Ramos (cell line): Measurements from ENCODE around the gene ABCE1.
"Not testable (repeated sequence)": the region's sequence is repeated elsewhere in the genome, so short reads cannot be mapped to it uniquely, and the experiment has no call there.

Experiments used
- in situ Hi-C: fragments of 300-500 bp; cut with MboI; formaldehyde crosslinking; loops from one replicate; pipeline ENCODE4 v1.14.3; 2022; ENCODE audit warnings: low sequenced_read_pairs; ENCODE audit not compliant: unreplicated experiment

ABCE1 gene

DNA sequence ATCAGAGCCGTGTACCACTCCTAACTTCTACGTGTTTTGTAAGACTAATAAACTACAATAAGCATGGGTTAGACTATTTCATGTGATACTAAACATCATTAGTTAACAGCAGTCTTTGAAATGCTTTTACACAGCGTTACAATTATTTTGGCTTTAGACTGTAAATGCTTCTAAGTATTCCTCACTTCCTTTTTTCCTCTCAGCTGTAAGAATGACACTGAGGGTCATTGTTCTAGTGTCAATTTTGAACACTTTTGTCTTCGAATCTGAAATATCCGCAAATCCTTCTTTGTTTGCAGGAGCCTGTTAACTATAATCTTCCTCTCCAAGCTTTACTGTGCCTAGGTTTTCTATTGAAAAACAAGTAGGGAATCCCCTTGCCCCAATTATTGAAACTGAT, 1.5 kb downstream of the ABCE1 start:
- in situ Hi-C loops, result no loop called here

- in situ Hi-C loops, result no loop called here
Observed at GRCh38 chr4:145101091-145101490, 3.0 kb downstream of the ABCE1 start.

- in situ Hi-C loops, result no loop called here
Observed at GRCh38 chr4:145102619-145103018, 4.5 kb downstream of the ABCE1 start.

DNA sequence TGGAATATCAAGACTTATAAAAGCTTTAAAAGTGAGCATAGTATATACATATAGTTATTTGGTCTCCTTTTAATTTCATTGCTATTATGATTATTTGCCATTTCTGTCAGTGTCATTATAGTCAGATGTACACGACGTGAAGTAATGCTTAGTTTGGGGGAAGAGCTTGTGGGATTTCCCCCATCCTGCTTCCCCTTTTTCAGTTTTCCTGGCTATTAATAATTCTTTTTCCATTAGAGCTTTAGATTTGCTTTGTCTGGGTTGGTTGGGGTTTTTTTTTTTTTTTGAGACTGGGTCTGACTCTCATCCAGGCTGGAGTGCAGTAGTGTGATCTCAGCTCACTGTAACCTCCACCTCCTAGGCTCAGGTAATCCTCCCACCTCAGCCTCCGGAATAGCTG, 5.4 kb downstream of the ABCE1 start:
- in situ Hi-C loops, result no loop called here

- in situ Hi-C loops, result no loop called here
Observed at GRCh38 chr4:145107126-145107525, 9.0 kb downstream of the ABCE1 start.

DNA sequence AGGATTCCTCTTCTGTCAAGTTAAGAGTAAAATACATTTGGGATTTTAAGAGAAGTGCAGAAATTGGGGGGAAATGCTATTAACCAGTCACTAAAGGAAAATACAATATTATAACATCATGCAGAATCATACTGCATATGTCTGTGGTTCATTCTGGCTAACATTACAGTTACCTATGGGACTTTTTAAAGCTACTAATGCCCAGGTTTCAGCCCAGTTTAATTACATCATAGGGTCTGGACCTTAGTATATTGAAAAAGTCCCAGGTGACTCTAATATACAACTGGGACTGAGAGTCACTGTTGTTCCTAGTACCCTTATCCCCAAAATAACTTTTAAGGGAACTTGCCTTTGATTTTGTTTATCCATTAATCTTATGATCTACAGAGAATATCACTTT, 10.0 kb downstream of the ABCE1 start:
- in situ Hi-C loops, result no loop called here

DNA sequence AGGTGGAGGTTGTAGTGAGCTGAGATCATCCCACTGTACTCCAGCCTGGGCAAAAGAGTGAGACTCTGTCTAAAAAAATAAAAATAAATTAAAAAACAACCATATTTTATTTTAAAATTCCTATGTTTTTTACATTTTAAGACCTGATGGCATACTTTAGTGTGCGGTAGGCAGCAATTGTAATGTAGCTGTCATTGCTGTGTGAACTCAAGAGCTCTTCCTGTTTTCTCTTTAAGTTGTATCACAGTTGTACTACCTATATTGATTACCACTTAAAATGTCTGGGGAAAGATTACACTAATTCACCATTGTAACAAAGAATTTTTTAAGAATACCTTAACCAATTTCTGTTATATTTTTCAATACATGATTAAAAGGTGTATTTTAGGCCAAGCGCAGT, 27.3 kb downstream of the ABCE1 start:
- in situ Hi-C loops, result no loop called here

- in situ Hi-C loops, result no loop called here
Observed at GRCh38 chr4:145130130-145130529, 32.0 kb downstream of the ABCE1 start.

DNA sequence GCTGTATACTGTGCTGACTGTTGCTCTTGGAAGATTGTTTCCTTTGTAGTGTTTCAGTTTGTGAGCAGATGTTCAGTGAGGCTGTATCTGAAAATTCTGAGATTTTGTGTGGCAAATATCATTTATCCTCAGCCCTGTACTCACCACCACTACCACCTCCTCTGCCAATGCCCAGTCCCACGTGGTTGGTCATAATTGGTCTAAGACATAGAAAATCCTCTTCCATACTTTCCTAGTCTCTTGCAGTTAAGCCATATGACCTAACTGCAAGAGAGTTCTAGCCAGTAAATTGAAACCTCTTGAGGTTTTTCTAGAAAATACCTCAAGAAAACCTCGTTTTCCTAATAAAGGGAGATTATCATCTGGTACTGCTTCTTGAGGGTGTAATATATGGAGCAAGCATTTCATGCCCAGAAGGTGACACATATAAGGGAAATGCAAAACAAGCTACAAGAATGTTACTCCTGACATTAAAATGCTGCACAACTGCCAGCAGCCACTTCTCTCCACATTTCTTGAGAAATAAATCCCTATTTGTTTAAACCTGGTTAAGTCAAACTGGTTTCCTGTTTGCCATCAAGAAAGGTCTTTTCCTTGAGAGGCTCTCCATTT, 32.8 kb downstream of the ABCE1 start:
- in situ Hi-C loops, result no loop called here

DNA sequence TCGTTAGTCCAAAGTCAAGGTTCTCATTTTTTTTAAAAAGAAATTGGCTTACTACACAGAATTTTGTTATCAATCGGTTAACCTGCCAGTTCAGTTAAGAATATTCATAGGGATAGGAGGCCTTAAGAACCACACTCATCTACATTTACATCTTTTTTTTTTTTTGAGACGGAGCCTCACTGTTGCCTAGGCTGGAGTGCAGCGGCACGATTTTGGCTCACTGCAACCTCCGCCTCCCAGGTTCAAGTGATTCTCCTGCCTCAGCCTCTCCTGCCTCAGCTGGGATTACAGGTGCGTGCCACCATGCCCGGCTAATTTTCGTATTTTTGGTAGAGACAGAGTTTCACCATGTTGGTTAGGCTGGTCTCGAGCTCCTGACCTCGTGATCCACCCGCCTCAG, 33.7 kb downstream of the ABCE1 start:
- in situ Hi-C loops, result no loop called here

DNA sequence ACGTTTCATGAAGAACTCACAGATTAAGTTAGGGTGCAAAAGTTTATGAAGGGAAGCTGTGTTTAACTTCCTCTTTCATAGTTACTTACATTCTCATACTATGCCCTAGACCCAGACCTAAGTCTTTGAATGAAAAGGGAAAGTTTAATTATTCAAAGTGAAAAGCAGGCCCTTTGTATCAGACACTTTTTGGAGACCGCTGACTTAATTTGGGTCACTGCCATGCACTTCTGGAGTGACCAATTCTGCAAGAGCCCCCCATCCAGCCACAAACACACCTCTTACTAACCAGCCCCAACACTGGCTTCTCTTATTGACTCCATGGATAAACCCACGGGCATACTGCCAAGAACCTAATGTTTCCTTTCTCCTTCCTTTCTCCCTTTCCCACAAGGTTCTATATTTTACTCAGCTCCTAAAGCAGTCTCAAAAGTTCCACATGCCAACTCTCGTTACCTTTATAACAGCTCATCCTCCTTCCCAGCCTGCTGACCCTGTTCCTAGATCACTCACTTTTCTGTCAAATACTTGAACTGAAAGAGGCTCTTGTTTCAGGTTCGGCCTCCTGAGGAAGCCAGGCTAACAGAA, 34.5 kb downstream of the ABCE1 start:
- in situ Hi-C loops, result no loop called here

DNA sequence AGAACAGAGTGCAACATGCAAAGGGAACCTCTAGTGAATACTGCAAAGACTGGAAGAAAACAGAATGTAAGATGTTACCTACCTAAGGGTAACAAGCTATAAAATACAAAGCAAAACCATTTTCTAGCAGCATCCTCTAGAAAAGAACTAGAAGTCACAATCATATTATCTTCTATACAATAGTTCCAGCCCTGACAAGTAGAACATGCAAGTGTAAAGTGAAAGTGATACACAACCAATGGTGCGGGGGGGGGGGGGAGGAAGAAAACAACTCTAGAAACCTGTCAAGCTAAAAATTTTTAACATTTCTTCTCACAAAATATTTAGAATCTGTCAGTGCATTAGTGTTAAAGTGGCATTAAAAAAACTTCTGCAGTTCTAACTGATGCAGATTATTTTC, 38.1 kb downstream of the ABCE1 start:
- in situ Hi-C loops, result not testable (repeated sequence)

GRCh38 chr4:145148980-145149379, 50.9 kb downstream of the ABCE1 start:
- in situ Hi-C loops, result no loop called here

- in situ Hi-C loops, result no loop called here
Observed at GRCh38 chr4:145153181-145153903, 55.2 kb downstream of the ABCE1 start.

- in situ Hi-C loops, result no loop called here
Observed at GRCh38 chr4:145153904-145154298, 55.8 kb downstream of the ABCE1 start.

GRCh38 chr4:145154573-145154972, 56.5 kb downstream of the ABCE1 start:
- in situ Hi-C loops, result no loop called here

DNA sequence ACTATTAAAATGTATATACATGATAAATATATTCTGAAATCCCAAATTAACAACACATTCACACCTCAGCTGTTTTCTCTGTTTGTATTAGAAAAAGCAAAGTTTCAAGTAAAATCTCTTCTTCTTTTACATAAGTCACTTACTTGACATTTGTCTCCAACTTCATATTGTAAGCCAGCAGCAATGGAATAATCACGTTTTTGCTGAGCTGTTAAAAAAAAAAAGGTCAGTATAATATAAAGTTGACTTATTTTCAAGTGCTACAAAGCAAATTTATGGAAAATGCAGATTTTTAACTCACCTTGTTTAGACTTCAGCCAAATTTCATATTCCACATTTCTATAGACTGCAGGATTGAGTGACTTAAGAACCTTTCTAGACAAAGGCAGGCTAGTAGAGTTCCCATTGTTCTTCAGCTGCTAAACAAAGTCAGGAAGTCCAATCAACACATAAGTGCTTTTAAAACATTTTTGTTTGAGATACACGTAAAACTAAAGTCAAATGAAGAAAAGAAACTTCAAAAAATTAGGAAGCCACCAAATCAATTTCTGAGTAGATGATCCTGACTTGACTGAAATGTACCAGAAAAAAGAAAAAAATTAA, 57.3 kb downstream of the ABCE1 start:
- in situ Hi-C loops, result no loop called here

- in situ Hi-C loops, result no loop called here
Observed at GRCh38 chr4:145156986-145157385, 58.9 kb downstream of the ABCE1 start.

DNA sequence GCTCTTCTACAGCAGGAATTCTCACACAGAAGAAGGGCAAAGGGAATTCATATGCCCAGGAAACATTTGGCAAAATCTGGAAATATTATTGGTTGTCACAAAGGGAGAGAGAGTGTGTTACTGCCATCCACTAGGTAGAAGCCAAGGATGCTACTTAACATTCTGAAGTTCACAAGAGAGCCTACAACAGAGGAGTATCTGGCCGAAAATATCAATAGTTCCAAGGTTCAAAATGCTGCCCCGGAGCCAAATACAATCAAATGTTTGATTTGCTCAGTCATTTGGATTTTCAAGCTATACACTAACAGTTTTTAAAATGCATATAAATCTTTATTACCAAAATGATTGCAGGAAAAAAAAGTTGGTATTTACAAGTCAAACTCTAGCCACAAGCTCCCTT, 63.4 kb downstream of the ABCE1 start:
- in situ Hi-C loops, result no loop called here

DNA sequence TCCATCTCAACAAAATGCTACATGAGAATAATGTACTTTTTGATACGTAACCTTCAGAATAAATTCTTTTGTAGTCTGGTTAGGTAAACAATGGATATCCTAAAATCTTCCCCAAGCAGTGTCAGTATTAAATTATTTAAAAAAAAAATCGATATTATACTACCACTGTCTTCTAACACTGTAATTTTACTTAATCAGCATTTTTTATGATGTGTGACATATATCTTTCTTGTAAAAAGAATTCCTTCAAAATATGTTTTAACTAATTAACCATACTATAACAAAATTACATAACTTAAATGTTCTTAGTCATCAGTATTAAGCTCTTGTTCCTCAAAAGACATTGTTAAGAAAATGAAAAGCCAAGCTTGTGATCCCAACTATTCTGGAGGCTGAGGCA, 69.8 kb downstream of the ABCE1 start:
- in situ Hi-C loops, result no loop called here

GRCh38 chr4:145168581-145169187, 70.6 kb downstream of the ABCE1 start:
- in situ Hi-C loops, result no loop called here
